ELR (cell line): ENCODE data around the gene DCC.
"Not testable (repeated sequence)": the region's sequence is repeated elsewhere in the genome, so short reads cannot be mapped to it uniquely, and the experiment has no call there.

Experiments
- DNase-seq: peaks from one replicate; pipeline ENCODE4 v3.0.0-alpha.2; 2015; ENCODE audit warnings: low read depth

The DCC gene

GRCh38 chr18:53417003-53417402 lies 1077.0 kb downstream of the DCC start:
- DNase-seq, result no peak

GRCh38 chr18:53421869-53422268 lies 1081.9 kb downstream of the DCC start:
- no peak for DNase-seq

DNA sequence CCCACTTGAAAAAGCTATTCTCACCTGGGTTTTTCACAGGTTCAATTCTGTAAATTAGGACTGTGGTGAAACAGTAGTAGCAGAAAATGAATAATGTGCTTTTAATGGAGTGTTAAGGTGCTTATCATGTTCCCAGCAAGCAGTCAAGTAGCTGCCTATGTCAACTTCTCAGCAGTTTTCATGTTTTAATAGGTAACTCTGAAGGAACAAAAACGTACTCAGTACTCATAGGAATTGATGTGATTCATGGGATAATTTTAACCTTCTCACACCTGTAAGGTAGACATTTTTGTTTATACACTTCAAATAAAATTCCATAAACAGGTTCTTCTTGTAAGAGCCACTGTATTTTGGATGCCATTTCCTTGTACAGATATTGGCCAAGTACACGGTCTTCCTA lies 1082.9 kb downstream of the DCC start:
- no peak for DNase-seq

DNA sequence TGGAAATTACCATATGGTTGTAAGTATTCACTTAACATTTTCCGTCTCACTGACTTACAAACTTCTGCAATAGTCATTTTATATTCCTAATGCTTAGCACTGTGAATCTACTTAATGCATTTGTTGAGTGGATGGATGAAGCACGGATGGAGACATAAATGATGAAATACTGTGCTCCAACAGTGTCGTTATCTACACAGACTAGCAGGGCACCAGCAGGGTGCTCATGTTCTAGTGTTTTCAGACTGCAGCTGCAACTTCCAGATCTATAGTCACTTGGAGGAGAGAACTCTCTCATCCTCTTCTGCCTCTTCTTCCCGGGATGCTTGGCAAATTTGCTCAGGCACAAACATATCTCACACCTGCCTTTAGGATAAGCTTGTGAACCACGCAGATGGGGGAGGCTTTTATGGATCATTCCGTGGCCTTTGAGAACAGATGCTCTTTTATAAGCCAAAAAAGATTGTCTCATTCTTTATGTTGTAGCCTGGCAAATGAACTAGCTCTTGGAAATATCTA lies 1086.7 kb downstream of the DCC start:
- DNase-seq, result no peak

DNA sequence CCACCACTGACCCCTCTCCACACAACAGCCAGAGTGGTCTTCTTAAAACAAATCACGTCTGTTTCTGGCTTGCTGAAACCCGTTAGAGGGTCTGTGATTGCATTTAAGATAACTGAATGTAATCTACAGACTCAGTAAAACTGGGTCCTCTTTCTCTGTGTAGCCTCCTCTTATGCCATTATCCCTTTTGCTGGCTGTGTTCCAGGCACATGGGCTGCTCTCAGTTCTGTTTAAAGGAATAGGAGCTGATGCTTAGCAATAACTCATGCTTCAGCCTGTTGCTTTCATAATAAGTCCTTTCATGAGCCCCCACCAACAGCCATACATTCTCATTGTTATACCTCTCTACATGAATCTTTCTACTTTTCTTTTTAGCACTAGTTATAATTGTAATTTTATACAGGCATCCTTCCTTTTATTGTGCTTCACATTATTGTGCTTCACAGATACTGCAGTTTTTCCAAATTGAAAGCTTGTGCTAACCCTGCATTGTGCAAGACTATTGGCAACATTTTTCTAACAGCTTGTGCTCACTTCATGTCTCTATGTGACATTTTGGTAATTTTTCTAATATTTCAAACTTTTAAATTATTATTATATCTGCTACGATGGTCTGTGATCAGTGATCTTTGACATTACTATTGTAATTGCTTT lies 1101.9 kb downstream of the DCC start:
- no peak for DNase-seq

- DNase-seq, result no peak
Observed at GRCh38 chr18:53442415-53442783, 1102.4 kb downstream of the DCC start.

GRCh38 chr18:53443336-53443735 lies 1103.3 kb downstream of the DCC start:
- no peak for DNase-seq

DNA sequence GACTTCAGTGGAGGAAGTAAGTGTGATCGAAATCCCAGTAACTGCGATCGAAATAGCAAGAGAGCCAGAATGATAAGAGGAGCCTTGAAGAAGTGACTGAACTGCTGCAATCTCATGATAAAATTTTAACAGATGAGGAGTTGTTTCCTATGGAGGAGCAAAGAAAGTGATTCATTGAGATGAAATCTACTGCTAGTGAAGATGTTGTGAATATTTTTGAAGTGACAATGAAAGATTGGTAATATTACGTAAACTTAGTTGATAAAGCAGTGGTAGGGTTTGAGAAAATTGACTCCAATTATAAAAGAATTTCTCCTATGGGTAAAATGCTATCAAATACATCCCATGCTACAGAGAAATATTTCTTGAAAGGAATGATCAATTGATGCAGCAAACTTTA lies 1103.8 kb downstream of the DCC start:
- DNase-seq, result no peak

DNA sequence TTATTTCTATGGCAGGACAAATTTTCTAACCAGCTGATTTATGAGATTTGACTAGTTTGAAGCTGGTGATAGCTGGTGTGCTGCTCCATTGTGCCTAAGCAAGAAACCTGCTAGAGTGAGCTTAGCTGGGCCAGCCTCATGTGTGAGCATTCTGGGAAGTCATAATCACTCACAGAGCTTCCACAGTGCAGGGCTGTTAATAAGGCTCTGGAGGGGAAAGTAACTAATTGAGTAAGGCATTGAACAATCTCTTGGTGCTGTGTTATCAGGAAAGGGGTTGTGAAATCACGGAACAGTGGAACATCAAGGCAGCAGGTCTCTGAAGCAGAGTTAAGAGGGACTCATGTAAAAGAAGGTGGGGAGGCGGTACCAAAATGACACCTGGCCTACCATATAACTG lies 1111.9 kb downstream of the DCC start:
- DNase-seq, result no peak

- DNase-seq, result no peak
Observed at GRCh38 chr18:53457068-53457467, 1117.1 kb downstream of the DCC start.

- DNase-seq, result no peak
Observed at GRCh38 chr18:53458268-53458667, 1118.3 kb downstream of the DCC start.

DNA sequence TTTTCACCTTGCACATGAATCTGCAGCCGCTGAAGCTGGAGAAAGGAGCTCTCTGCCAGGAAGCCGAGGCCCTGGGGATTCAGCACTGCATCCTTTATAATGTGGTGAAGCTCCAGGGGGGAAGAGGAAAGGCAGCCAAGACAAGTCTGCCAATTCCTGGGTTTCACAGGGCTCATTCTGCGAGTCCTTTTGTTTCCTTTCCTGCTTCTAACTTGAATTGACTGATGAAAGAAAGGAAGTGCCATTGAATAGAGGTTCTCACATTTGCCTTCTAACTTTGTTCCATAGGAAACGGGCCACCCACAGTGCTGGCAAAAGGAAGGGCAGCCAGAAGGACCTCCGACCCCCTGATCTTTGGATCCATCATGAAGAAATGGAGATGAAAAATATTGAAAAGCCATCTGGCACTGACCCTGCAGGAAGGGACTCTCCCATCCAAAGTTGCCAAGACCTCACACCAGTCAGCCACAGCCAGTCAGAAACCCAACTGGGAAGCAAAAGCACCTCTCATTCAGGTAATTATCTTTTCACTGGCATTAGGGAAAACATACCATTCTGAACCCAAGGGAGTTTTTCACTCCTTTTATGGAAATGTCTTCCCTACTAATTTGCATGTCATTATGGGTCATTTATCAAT lies 1119.1 kb downstream of the DCC start:
- DNase-seq, result no peak

DNA sequence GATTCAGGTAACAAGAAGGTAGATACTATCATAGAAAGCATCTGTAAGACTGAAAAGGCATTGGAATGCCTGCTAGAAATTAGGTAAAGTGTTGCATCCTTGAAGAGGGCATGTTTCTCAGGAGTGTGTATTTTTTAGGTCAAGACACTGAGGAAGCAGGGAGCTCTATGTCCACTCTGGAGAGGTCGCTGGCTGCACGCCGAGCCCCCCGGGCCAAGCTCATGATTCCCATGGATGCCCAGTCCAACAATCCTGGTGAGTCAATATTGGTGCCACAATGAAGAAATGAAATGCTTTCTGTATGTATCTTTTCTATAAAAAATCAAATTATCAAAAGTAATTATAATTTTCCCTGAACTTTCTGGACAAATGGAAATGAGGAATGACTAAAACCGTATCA lies 1127.8 kb downstream of the DCC start:
- no peak for DNase-seq

DNA sequence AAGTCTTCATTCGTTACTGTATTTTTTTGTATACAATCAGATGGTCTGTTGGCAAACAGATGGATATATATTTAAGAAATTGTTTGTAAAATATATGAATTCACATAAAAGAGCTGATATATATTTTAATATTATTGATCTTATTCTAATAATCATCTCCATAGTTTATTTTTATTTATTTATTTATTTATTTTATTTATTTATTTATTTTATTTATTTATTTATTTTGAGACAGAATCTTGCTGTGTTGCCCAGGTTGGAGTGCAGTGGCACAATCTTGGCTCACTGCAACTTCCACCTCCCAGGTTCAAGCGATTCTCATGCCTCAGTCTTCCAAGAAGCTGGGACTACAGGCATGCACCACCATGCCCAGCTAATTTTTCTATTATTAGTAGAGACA lies 1128.2 kb downstream of the DCC start:
- not testable (repeated sequence) for DNase-seq

GRCh38 chr18:53472546-53472945 lies 1132.5 kb downstream of the DCC start:
- no peak for DNase-seq

GRCh38 chr18:53478155-53478554 lies 1138.2 kb downstream of the DCC start:
- no peak for DNase-seq

DNA sequence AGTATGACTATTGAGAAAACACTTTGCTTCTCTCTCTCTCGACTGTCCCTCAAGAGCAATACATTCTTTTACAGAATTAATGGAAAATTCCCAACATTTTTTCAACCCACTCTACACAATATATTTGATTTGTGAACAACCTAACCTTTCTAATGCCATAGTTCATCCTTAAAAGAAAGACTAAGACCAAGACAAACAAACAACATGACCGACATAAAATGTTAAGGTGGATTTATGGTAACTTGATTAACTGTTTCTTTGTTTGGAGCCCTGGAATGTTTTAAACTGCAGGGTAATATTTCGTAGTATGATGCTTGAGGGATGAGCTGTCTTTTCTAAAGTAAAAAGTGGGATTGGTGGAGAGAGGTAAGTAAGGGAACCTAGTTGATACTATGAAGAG lies 1146.3 kb downstream of the DCC start:
- DNase-seq, result no peak

DNA sequence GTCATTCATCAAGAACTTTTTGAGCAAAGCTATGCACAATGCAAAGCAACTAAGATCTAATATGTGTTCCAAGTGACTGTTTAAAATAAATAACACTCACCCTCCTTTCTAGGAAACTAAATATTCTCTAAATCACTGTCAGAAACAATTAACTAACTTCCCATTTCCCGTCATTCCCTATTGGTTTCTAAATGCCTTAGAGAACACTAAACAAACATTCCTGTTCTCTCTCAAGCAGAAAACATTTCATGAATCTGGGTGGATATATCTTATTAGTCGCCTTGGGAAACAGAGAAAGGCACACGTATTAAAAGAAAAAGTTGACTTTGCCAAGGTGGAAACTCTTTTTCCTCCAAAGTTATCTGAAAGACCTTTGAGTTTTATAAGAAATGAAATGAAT lies 1149.3 kb downstream of the DCC start:
- DNase-seq, result no peak

- no peak for DNase-seq
Observed at GRCh38 chr18:53490019-53490418, 1150.0 kb downstream of the DCC start.

GRCh38 chr18:53496028-53496427 lies 1156.0 kb downstream of the DCC start:
- no peak for DNase-seq

- no peak for DNase-seq
Observed at GRCh38 chr18:53503914-53504441, 1164.0 kb downstream of the DCC start.

DNA sequence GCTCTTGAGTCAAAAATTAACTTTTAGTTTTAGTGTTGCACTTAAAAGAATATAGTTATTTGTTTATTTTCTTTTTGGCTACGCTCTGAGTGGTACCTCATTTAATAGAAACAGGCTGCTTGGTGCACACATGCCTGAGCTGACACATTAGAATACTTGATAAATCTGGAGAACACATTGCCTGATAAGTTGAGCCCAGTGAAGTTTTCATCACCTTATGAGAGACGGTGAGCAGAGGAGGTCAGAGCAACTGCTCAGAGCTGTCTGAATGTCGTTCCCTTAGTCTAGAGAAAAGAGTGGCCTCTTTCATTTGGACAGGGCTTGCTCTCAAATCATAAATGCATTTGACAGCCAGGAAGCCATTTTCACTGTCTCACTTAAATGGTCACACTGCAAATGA lies 1168.5 kb downstream of the DCC start:
- no peak for DNase-seq

- no peak for DNase-seq
Observed at GRCh38 chr18:53509886-53510285, 1169.9 kb downstream of the DCC start.

- not testable (repeated sequence) for DNase-seq
Observed at GRCh38 chr18:53511725-53512124, 1171.7 kb downstream of the DCC start.
